Osteoblast (primary cell): ENCODE data around the gene MYT1. TPM values are rescaled to one million over a fixed set of nuclear protein-coding genes. Genes with fewer than 3 reads are reported as not detected.

Experiments used
- DNase-seq: peaks from one replicate; pipeline ENCODE4 v3.0.0; 2011; ENCODE audit warnings: low spot score, mixed read lengths; ENCODE audit not compliant: insufficient read length; ENCODE audit errors: missing footprints
- H2AFZ ChIP-seq: 2 replicates; pipeline ENCODE4 v1.6.0; 2011; ENCODE audit warnings: mild to moderate bottlenecking, low read length
- H3K27ac ChIP-seq: 2 replicates; pipeline ENCODE4 v1.5.1; 2011; ENCODE audit warnings: mild to moderate bottlenecking, low read depth, low read length, moderate library complexity
- H3K27me3 ChIP-seq: 2 replicates; pipeline ENCODE4 v1.6.0; 2012; ENCODE audit warnings: mild to moderate bottlenecking, control low read depth, inconsistent platforms, low read length, moderate library complexity; ENCODE audit not compliant: insufficient read depth
- H3K36me3 ChIP-seq: 2 replicates; pipeline ENCODE4 v1.5.1; 2011; ENCODE audit warnings: mild to moderate bottlenecking, low read length, control low read depth, moderate library complexity; ENCODE audit not compliant: insufficient read depth
- H3K4me1 ChIP-seq: 2 replicates; pipeline ENCODE4 v1.5.1; 2011; ENCODE audit warnings: mild to moderate bottlenecking, low read length, control low read depth, moderate library complexity; ENCODE audit not compliant: insufficient read depth
- H3K4me2 ChIP-seq: 2 replicates; pipeline ENCODE4 v1.6.0; 2011; ENCODE audit warnings: mild to moderate bottlenecking, low read length; ENCODE audit not compliant: insufficient read depth
- H3K4me3 ChIP-seq: fragments of 200-600 bp; sonication (generic); 3 replicates; pipeline ENCODE4 v1.5.1; 2012; ENCODE audit warnings: mild to moderate bottlenecking, low read length, inconsistent platforms; ENCODE audit not compliant: insufficient read depth
- H3K79me2 ChIP-seq: 2 replicates; pipeline ENCODE4 v1.6.0; 2012; ENCODE audit warnings: mild to moderate bottlenecking, low read length, control low read depth, inconsistent platforms; ENCODE audit not compliant: insufficient read depth
- H3K9me3 ChIP-seq: 2 replicates; pipeline ENCODE4 v1.5.1; 2011; ENCODE audit warnings: low read depth, low read length, control low read depth
- H4K20me1 ChIP-seq: 2 replicates; pipeline ENCODE4 v1.6.0; 2012; ENCODE audit warnings: mild to moderate bottlenecking, low read length, control low read depth; ENCODE audit not compliant: insufficient read depth
- total RNA-seq: library from RNA; depleted of rRNA; stranded (reverse); fragments of >200 nt; gene quantifications from 2 replicates; pipeline ENCODE4 v1.2.3, GENCODE V29; 2012
- TF ChIP-seq, protein P1 (sequence below): IDR thresholded peaks from 2 replicates; pipeline ENCODE4 v1.5.1; 2011; ENCODE audit warnings: mild to moderate bottlenecking, low read depth, low read length, moderate library complexity; ENCODE audit errors: extremely low read depth

MYT1 gene
- total RNA-seq, 1 donor, result not detected

DNA sequence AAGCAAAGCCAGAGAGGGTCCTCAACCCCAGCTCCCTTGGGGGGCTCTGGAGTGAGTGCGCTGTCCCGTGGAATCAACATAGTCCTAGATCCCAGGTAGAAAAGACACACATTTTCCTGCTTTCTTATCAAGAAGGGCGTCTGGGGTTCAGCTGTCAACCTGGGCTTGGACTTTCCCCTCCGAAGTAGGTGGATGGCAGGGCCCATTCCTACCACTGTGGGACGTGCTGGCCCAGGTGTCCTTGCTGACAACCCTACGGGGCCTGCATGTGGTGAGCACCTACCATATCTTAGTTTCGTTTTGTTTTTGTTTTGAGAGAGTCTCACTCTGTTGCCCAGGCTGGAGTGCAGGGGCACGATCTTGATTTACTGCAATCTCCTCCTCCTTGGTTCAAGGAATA lies 42.4 kb downstream of the MYT1 start:
- no peak overlapping the region for H2AFZ ChIP-seq
- no peaks in the 10 kb centered on the region for H3K9me3 ChIP-seq
- TF ChIP-seq, protein P1, sequence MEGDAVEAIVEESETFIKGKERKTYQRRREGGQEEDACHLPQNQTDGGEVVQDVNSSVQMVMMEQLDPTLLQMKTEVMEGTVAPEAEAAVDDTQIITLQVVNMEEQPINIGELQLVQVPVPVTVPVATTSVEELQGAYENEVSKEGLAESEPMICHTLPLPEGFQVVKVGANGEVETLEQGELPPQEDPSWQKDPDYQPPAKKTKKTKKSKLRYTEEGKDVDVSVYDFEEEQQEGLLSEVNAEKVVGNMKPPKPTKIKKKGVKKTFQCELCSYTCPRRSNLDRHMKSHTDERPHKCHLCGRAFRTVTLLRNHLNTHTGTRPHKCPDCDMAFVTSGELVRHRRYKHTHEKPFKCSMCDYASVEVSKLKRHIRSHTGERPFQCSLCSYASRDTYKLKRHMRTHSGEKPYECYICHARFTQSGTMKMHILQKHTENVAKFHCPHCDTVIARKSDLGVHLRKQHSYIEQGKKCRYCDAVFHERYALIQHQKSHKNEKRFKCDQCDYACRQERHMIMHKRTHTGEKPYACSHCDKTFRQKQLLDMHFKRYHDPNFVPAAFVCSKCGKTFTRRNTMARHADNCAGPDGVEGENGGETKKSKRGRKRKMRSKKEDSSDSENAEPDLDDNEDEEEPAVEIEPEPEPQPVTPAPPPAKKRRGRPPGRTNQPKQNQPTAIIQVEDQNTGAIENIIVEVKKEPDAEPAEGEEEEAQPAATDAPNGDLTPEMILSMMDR, result no peak
- no peaks in the 10 kb centered on the region for H3K4me1 ChIP-seq
- H4K20me1 ChIP-seq, result no peaks in the 10 kb centered on the region
- no peaks in the 10 kb centered on the region for H3K36me3 ChIP-seq
- H3K27ac ChIP-seq, result no peak overlapping the region
- H3K79me2 ChIP-seq, result no peaks in the 10 kb centered on the region
- H3K4me3 ChIP-seq, result no peak overlapping the region
- DNase-seq, result no peak
- no peak overlapping the region for H3K4me2 ChIP-seq
- H3K27me3 ChIP-seq, result peaks cover 27% of the 10 kb centered on the region

GRCh38 chr20:64207641-64208590 lies 43.7 kb downstream of the MYT1 start:
- H3K4me1 ChIP-seq, result peaks cover 5% of the 10 kb centered on the region
- H3K27me3 ChIP-seq, result peaks cover 30% of the 10 kb centered on the region
- H3K9me3 ChIP-seq, result no peaks in the 10 kb centered on the region
- no peak overlapping the region for H2AFZ ChIP-seq
- H4K20me1 ChIP-seq, result no peaks in the 10 kb centered on the region
- H3K79me2 ChIP-seq, result no peaks in the 10 kb centered on the region
- TF ChIP-seq, protein P1, result no peak
- no peak for DNase-seq
- H3K27ac ChIP-seq, result no peak overlapping the region
- no peak overlapping the region for H3K4me2 ChIP-seq
- no peaks in the 10 kb centered on the region for H3K36me3 ChIP-seq
- no peak overlapping the region for H3K4me3 ChIP-seq

DNA sequence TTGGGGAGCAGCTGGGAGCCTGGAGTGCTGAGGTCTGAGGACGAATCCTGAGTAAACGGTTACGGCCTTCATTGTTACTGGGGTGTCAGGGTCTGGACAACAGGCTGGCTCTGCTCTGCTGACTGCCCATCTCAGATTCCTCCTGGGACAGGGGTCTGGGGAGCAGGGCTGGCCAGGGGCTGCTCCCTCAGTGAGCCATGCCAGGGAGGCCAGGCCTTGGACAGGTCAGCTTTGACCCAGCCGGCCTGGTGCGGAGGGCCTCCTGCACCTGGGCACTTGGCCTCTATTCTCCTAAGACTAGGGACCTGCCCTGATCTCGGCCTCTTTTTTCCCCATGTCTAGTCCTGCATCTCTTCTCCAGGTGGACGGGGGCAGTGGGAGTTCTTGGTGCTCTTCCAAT lies 44.9 kb downstream of the MYT1 start:
- Histone ChIP-seq H3K4me3 (no peak overlapping the region), H4K20me1 (no peaks in the 10 kb centered on the region), H3K79me2 (no peaks in the 10 kb centered on the region), H3K4me2 (no peak overlapping the region), H3K27ac (no peak overlapping the region), H3K36me3 (no peaks in the 10 kb centered on the region), H3K27me3 (peaks cover 38% of the 10 kb centered on the region), H2AFZ (no peak overlapping the region), H3K9me3 (no peaks in the 10 kb centered on the region), H3K4me1 (peaks cover 8% of the 10 kb centered on the region)
- TF ChIP-seq, protein P1, result no peak
- no peak for DNase-seq

- peaks cover 8% of the 10 kb centered on the region for H3K4me1 ChIP-seq
- H3K4me3 ChIP-seq, result no peak overlapping the region
- no peaks in the 10 kb centered on the region for H3K79me2 ChIP-seq
- no peak overlapping the region for H3K4me2 ChIP-seq
- H3K27me3 ChIP-seq, result peaks cover 38% of the 10 kb centered on the region
- no peak overlapping the region for H3K27ac ChIP-seq
- H4K20me1 ChIP-seq, result peaks cover 2% of the 10 kb centered on the region
- no peak overlapping the region for H2AFZ ChIP-seq
- no peak for DNase-seq
- H3K36me3 ChIP-seq, result no peaks in the 10 kb centered on the region
- TF ChIP-seq, protein P1, result no peak
- no peaks in the 10 kb centered on the region for H3K9me3 ChIP-seq
Observed at GRCh38 chr20:64210656-64211369, 46.6 kb downstream of the MYT1 start.
